H54 (cell line): Measurements from ENCODE around the gene LAMA3.
"Not testable (repeated sequence)": the region's sequence is repeated elsewhere in the genome, so short reads cannot be mapped to it uniquely, and the experiment has no call there.

Source experiments
- DNase-seq: peaks from one replicate; pipeline ENCODE4 v3.0.0; 2011; ENCODE audit warnings: low spot score, mixed read lengths; ENCODE audit not compliant: insufficient read length
- FAIRE-seq: peaks from 3 replicates; lab custom pipeline; 2011; peaks lifted over from hg19 to GRCh38; lab: Jason Lieb, UNC
- POLR2A ChIP-seq: IDR thresholded peaks from 2 replicates; pipeline ENCODE4 v1.6.1; 2011; ENCODE audit warnings: low read depth, mild to moderate bottlenecking, low read length

The LAMA3 gene

GRCh38 chr18:23704806-23705205 is 15.6 kb downstream of the LAMA3 start:
- no peak for TF ChIP-seq POLR2A

GRCh38 chr18:23706971-23707640 is 17.9 kb downstream of the LAMA3 start:
- FAIRE-seq (no peak), DNase-seq (no peak)
- TF ChIP-seq POLR2A, result no peak

More at GRCh38 chr18:23704806-23705205, 15.6 kb downstream of the LAMA3 start:
- FAIRE-seq, result no peak
- no peak for DNase-seq

- DNase-seq (no peak), FAIRE-seq (no peak)
- TF ChIP-seq POLR2A, result no peak
These were observed 20.8 kb downstream of the LAMA3 start for GRCh38 chr18:23710068-23710527.

GRCh38 chr18:23710946-23711345 is 21.7 kb downstream of the LAMA3 start:
- FAIRE-seq (no peak), DNase-seq (no peak)
- TF ChIP-seq POLR2A, result no peak

GRCh38 chr18:23711426-23711825 is 22.2 kb downstream of the LAMA3 start:
- FAIRE-seq, result no peak
- no peak for TF ChIP-seq POLR2A
- DNase-seq, result no peak

- no peak for TF ChIP-seq POLR2A
- DNase-seq (no peak), FAIRE-seq (no peak)
These were observed 23.2 kb downstream of the LAMA3 start for GRCh38 chr18:23712445-23712844.

- DNase-seq (no peak), FAIRE-seq (no peak)
- no peak for TF ChIP-seq POLR2A
These were observed 25.3 kb downstream of the LAMA3 start for GRCh38 chr18:23714576-23714975.

GRCh38 chr18:23716079-23716478 is 26.8 kb downstream of the LAMA3 start:
- not testable (repeated sequence) for FAIRE-seq, DNase-seq

- DNase-seq, result no peak
- no peak for TF ChIP-seq POLR2A
- FAIRE-seq, result peak; percentile 50
These were observed 27.3 kb downstream of the LAMA3 start for GRCh38 chr18:23716516-23716915.

GRCh38 chr18:23716966-23717365 is 27.7 kb downstream of the LAMA3 start:
- FAIRE-seq, result no peak
- TF ChIP-seq POLR2A, result no peak

GRCh38 chr18:23718243-23718720 is 29.0 kb downstream of the LAMA3 start:
- TF ChIP-seq POLR2A, result no peak
- FAIRE-seq, result no peak
- DNase-seq, result no peak

More at GRCh38 chr18:23716966-23717365, 27.7 kb downstream of the LAMA3 start:
- DNase-seq, result no peak

GRCh38 chr18:23718731-23719130 is 29.5 kb downstream of the LAMA3 start:
- no peak for DNase-seq
- TF ChIP-seq POLR2A, result no peak
- no peak for FAIRE-seq

- peak; percentile 80 for FAIRE-seq
- DNase-seq, result peak; percentile 54
- no peak for TF ChIP-seq POLR2A
These were observed 30.5 kb downstream of the LAMA3 start for GRCh38 chr18:23719634-23720201.

- FAIRE-seq (no peak), DNase-seq (no peak)
- TF ChIP-seq POLR2A, result no peak
These were observed 32.6 kb downstream of the LAMA3 start for GRCh38 chr18:23721696-23722480.
